Parathyroid adenoma (tissue), 2 donors: Measurements from ENCODE around the gene DBH.

Experiments used
- H2AFZ ChIP-seq: fragments of 300-600 bp; sonication (generic); one replicate; pipeline ENCODE4 v1.7.0; 2017; ENCODE audit warnings: antibody characterized with exemption, mild to moderate bottlenecking
- H3K27ac ChIP-seq: fragments of 300-600 bp; sonication (generic); one replicate; pipeline ENCODE4 v1.7.0; 2017
- H3K27me3 ChIP-seq: fragments of 300-600 bp; sonication (generic); one replicate; pipeline ENCODE4 v1.7.0; 2017; ENCODE audit warnings: low read length; ENCODE audit not compliant: control insufficient read depth, insufficient read depth
- H3K36me3 ChIP-seq: fragments of 300-600 bp; sonication (generic); one replicate; pipeline ENCODE4 v1.7.0; 2017; ENCODE audit warnings: low read length; ENCODE audit not compliant: control insufficient read depth, insufficient read depth
- H3K4me1 ChIP-seq: fragments of 300-600 bp; sonication (generic); one replicate; pipeline ENCODE4 v1.7.0; 2017; ENCODE audit warnings: control low read depth
- H3K4me2 ChIP-seq: fragments of 300-600 bp; sonication (generic); one replicate; pipeline ENCODE4 v1.7.0; 2017; ENCODE audit warnings: low read length
- H3K4me3 ChIP-seq: fragments of 300-600 bp; sonication (generic); one replicate; pipeline ENCODE4 v1.7.0; 2017; ENCODE audit warnings: low read depth, low read length
- H3K79me2 ChIP-seq: fragments of 300-600 bp; sonication (generic); one replicate; pipeline ENCODE4 v1.7.0; 2017; ENCODE audit warnings: control low read depth
- H3K9ac ChIP-seq: fragments of 300-600 bp; sonication (generic); one replicate; pipeline ENCODE4 v1.7.0; 2017; ENCODE audit warnings: mild to moderate bottlenecking
- H3K9me3 ChIP-seq: fragments of 300-600 bp; sonication (generic); one replicate; pipeline ENCODE4 v1.7.0; 2017; ENCODE audit warnings: low read length; ENCODE audit not compliant: control insufficient read depth
- CTCF ChIP-seq: fragments of 300-600 bp; sonication (generic); IDR thresholded peaks from one replicate; pipeline ENCODE4 v1.7.0; 2017; ENCODE audit warnings: antibody characterized with exemption, mild to moderate bottlenecking
- donor health status: primary hyperparathyroidism.

The DBH gene

GRCh38 chr9:133693703-133694529 is 57.8 kb downstream of the DBH start:
- no peak overlapping the region for H3K9ac ChIP-seq
- no peak overlapping the region for H2AFZ ChIP-seq
- H3K36me3 ChIP-seq, result no peaks in the 10 kb centered on the region
- H3K27me3 ChIP-seq, result no peaks in the 10 kb centered on the region
- no peaks in the 10 kb centered on the region for H3K4me1 ChIP-seq
- no peak overlapping the region for H3K4me2 ChIP-seq
- H3K79me2 ChIP-seq, result no peaks in the 10 kb centered on the region
- TF ChIP-seq CTCF, result no peak
- no peaks in the 10 kb centered on the region for H3K9me3 ChIP-seq
- no peak overlapping the region for H3K27ac ChIP-seq
- H3K4me3 ChIP-seq, result no peak overlapping the region

GRCh38 chr9:133694686-133695085 is 58.5 kb downstream of the DBH start:
- H3K9me3 ChIP-seq, result no peaks in the 10 kb centered on the region
- H3K79me2 ChIP-seq, result no peaks in the 10 kb centered on the region
- no peak overlapping the region for H3K27ac ChIP-seq
- no peak overlapping the region for H3K4me3 ChIP-seq
- no peaks in the 10 kb centered on the region for H3K36me3 ChIP-seq
- no peak overlapping the region for H3K9ac ChIP-seq
- no peaks in the 10 kb centered on the region for H3K27me3 ChIP-seq
- no peak for TF ChIP-seq CTCF
- H2AFZ ChIP-seq, result no peak overlapping the region
- no peak overlapping the region for H3K4me2 ChIP-seq
- H3K4me1 ChIP-seq, result no peaks in the 10 kb centered on the region

GRCh38 chr9:133696071-133696472 is 59.9 kb downstream of the DBH start:
- no peaks in the 10 kb centered on the region for H3K9me3 ChIP-seq
- H3K9ac ChIP-seq, result no peak overlapping the region
- no peaks in the 10 kb centered on the region for H3K36me3 ChIP-seq
- no peak overlapping the region for H3K4me3 ChIP-seq
- no peak for TF ChIP-seq CTCF
- H3K27me3 ChIP-seq, result no peaks in the 10 kb centered on the region
- no peaks in the 10 kb centered on the region for H3K79me2 ChIP-seq
- no peak overlapping the region for H3K4me2 ChIP-seq
- no peak overlapping the region for H3K27ac ChIP-seq
- no peak overlapping the region for H2AFZ ChIP-seq
- H3K4me1 ChIP-seq, result no peaks in the 10 kb centered on the region

GRCh38 chr9:133699546-133699945 is 63.4 kb downstream of the DBH start:
- H3K79me2 ChIP-seq, result no peaks in the 10 kb centered on the region
- H3K27me3 ChIP-seq, result no peaks in the 10 kb centered on the region
- H3K27ac ChIP-seq, result no peak overlapping the region
- no peak overlapping the region for H3K4me3 ChIP-seq
- H2AFZ ChIP-seq, result no peak overlapping the region
- no peak overlapping the region for H3K9ac ChIP-seq
- no peak overlapping the region for H3K4me2 ChIP-seq
- no peaks in the 10 kb centered on the region for H3K4me1 ChIP-seq
- H3K9me3 ChIP-seq, result no peaks in the 10 kb centered on the region
- no peak for TF ChIP-seq CTCF
- H3K36me3 ChIP-seq, result no peaks in the 10 kb centered on the region

GRCh38 chr9:133700819-133701320 is 64.7 kb downstream of the DBH start:
- TF ChIP-seq CTCF, result no peak
- Histone ChIP-seq H3K4me1 (no peaks in the 10 kb centered on the region), H3K9me3 (no peaks in the 10 kb centered on the region), H3K4me3 (no peak overlapping the region), H3K9ac (no peak overlapping the region), H3K27me3 (no peaks in the 10 kb centered on the region), H3K79me2 (no peaks in the 10 kb centered on the region), H3K27ac (no peak overlapping the region), H2AFZ (no peak overlapping the region), H3K36me3 (no peaks in the 10 kb centered on the region), H3K4me2 (no peak overlapping the region)
